Upper lobe of left lung (tissue), 6 donors: ENCODE measurements around the gene ZNF485. TPM values are rescaled to one million over a fixed set of nuclear protein-coding genes. Genes with fewer than 3 reads are reported as not detected.
"Not testable (repeated sequence)": the region's sequence is repeated elsewhere in the genome, so short reads cannot be mapped to it uniquely, and the experiment has no call there.

Experiments
- ATAC-seq, 2 donors: fragments of 200-7000 bp; cut with Tn5 transposase; one replicate each; pipeline ENCODE4 v1.9.1; 2022; ENCODE audit warnings: mild to moderate bottlenecking in 2 of 2, moderate library complexity in 2 of 2; ENCODE audit not compliant: low FRiP score in 2 of 2
- DNase-seq, 2 donors: peaks; one replicate each; pipeline ENCODE4 v3.0.0-alpha.2; 2019 to 2020
- H3K27ac ChIP-seq, 4 donors: fragments of 200-600 bp; sonication (generic); one replicate each; pipeline ENCODE4 v1.5.1; 2016 to 2019
- H3K27me3 ChIP-seq, 4 donors: fragments of 200-600 bp; sonication (generic); one replicate each; pipeline ENCODE4 v1.5.1; 2017 to 2019
- H3K36me3 ChIP-seq, 4 donors: fragments of 200-600 bp; sonication (generic); one replicate each; pipeline ENCODE4 v1.5.1; 2016 to 2019
- H3K4me1 ChIP-seq, 4 donors: fragments of 200-600 bp; sonication (generic); one replicate each; pipeline ENCODE4 v1.5.1; 2018 to 2019
- H3K4me3 ChIP-seq, 4 donors: fragments of 200-600 bp; sonication (generic); one replicate each; pipeline ENCODE4 v1.5.1; 2017 to 2019; ENCODE audit warnings: mild to moderate bottlenecking in 2 of 4, moderate library complexity in 1 of 4
- H3K9me3 ChIP-seq, 4 donors: fragments of 200-600 bp; sonication (generic); one replicate each; pipeline ENCODE4 v1.5.1; 2018 to 2019
- EP300 ChIP-seq, 4 donors: sonication (generic); formaldehyde crosslinking; IDR thresholded peaks; one replicate each; pipeline ENCODE4 v1.5.1; 2017; ENCODE audit warnings: antibody characterized with exemption in 4 of 4, control low read depth in 2 of 4
- POLR2A ChIP-seq, 4 donors: fragments of 450-650 bp; IDR thresholded peaks; one replicate each; pipeline ENCODE4 v1.5.1; 2016 to 2017; ENCODE audit warnings: antibody characterized with exemption in 4 of 4, mild to moderate bottlenecking in 2 of 4
- POLR2AphosphoS5 ChIP-seq, 2 donors: sonication (generic); formaldehyde crosslinking; IDR thresholded peaks; one replicate each; pipeline ENCODE4 v1.5.1; 2017; ENCODE audit warnings: antibody characterized with exemption in 2 of 2
- WGBS, 2 donors: methylation state at CpG; one replicate each; pipeline ENCODE4 v1.1.5; 2017 to 2018; 5-methylcytosine and 5-hydroxymethylcytosine counted together
- total RNA-seq, 6 donors: library from RNA; depleted of rRNA in 4 of 6; stranded (reverse); fragments of >200 nt in 4 of 6; gene quantifications; one replicate each; pipeline versions ENCODE4 v1.1.0 to v1.2.1, GENCODE V29; 2016 to 2021
- TF ChIP-seq, protein P1 (sequence below), 6 experiments: fragments of 450-650 bp in 4 of 6; fragments of 200-600 bp in 2 of 6; sonication (generic) in 2 of 6; IDR thresholded peaks; one replicate each; pipeline ENCODE4 v1.5.1; 2016 to 2019; ENCODE audit warnings: antibody characterized with exemption in 6 of 6
- donor health status: DM: no; HTN: no; CAD: no; lungs with moderate emphysema.
- donor health status: DM: no; HTN: yes; CAD: no; lungs with severe emphysema.

The ZNF485 gene
- total RNA-seq, 6 donors from 2014 or later = 2.1 to 7.7 (median 3.2) TPM

DNA sequence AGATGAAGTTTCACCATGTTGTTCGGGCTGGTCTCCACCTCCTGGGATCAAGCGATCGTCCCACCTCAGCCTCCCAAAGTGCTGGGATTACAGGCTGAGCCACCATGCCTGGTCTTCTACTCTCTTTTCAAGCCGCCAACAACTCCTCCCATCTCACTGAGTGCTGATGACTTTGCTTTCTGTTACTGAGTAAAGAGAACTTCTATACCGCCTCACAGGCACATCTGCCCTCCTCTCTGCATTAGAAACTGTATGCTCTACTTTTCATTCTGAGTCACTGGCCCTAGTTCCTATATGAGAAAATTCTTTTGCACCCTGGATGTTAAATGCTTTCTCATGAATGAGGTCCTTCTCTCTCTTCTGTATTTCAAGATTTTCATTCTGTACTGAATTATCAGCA, 29.7 kb upstream of the ZNF485 start:
- no peak overlapping the region for H3K27ac ChIP-seq
- no peak for DNase-seq
- H3K4me3 ChIP-seq = no peak overlapping the region
- TF ChIP-seq, protein P1, sequence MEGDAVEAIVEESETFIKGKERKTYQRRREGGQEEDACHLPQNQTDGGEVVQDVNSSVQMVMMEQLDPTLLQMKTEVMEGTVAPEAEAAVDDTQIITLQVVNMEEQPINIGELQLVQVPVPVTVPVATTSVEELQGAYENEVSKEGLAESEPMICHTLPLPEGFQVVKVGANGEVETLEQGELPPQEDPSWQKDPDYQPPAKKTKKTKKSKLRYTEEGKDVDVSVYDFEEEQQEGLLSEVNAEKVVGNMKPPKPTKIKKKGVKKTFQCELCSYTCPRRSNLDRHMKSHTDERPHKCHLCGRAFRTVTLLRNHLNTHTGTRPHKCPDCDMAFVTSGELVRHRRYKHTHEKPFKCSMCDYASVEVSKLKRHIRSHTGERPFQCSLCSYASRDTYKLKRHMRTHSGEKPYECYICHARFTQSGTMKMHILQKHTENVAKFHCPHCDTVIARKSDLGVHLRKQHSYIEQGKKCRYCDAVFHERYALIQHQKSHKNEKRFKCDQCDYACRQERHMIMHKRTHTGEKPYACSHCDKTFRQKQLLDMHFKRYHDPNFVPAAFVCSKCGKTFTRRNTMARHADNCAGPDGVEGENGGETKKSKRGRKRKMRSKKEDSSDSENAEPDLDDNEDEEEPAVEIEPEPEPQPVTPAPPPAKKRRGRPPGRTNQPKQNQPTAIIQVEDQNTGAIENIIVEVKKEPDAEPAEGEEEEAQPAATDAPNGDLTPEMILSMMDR (IDR thresholded peaks at IDR 0.05) = no peak
- H3K36me3 ChIP-seq = no peaks in the 10 kb centered on the region
- H3K4me1 ChIP-seq = peaks cover 4 to 18% (median 8%) of the 10 kb centered on the region in 4 donors
- no peaks in the 10 kb centered on the region for H3K9me3 ChIP-seq
- H3K27me3 ChIP-seq = no peaks in the 10 kb centered on the region
- ATAC-seq = no peak
- whole genome bisulfite sequencing, 2 donors = 95 to 96% methylated on average over 4 of the region's 5 CpGs

DNA sequence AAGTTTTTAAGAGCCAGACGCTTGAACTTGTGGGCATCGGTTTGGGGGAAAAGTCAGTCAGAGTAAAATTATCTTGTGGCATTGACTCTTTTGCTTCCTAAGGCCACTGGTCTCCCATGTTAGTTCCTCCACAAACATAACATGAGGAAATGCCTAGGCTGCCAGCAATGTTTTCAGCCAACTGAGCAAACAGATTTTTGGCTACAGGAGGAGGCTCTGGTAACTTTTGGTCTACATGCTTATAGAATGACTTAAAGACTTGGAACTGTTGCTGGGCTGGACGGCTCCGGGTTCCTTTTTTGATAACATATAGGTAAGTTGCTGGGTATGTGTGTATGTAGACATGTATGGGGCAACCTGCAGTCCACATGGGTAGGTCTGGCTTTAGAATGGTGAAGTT, 22.2 kb upstream of the ZNF485 start:
- no peak for ATAC-seq
- no peaks in the 10 kb centered on the region for H3K9me3 ChIP-seq
- no peak for TF ChIP-seq POLR2A (IDR thresholded peaks at IDR 0.05)
- no peak for TF ChIP-seq POLR2AphosphoS5 (IDR thresholded peaks at IDR 0.05)
- TF ChIP-seq, protein P1 (IDR thresholded peaks at IDR 0.05) = no peak
- TF ChIP-seq EP300 (IDR thresholded peaks at IDR 0.05) = no peak
- no peaks in the 10 kb centered on the region for H3K27me3 ChIP-seq
- no peak overlapping the region for H3K27ac ChIP-seq
- WGBS, 2 donors = 68 to 87% methylated on average over 4 of the region's 4 CpGs
- H3K4me1 ChIP-seq = no peaks in the 10 kb centered on the region
- H3K36me3 ChIP-seq = no peaks in the 10 kb centered on the region
- no peak for DNase-seq
- H3K4me3 ChIP-seq = no peak overlapping the region

- ATAC-seq = no peak
- H3K36me3 ChIP-seq = no peaks in the 10 kb centered on the region
- H3K9me3 ChIP-seq = no peaks in the 10 kb centered on the region
- no peaks in the 10 kb centered on the region for H3K27me3 ChIP-seq
- no peaks in the 10 kb centered on the region for H3K4me1 ChIP-seq
- 88 to 93% methylated on average over 4 to 5 of the region's 5 CpGs for WGBS, 2 donors
- no peak for DNase-seq
- H3K27ac ChIP-seq = no peak overlapping the region
- no peak overlapping the region for H3K4me3 ChIP-seq
- TF ChIP-seq POLR2A (IDR thresholded peaks at IDR 0.05) (no peak), POLR2AphosphoS5 (IDR thresholded peaks at IDR 0.05) (no peak), EP300 (IDR thresholded peaks at IDR 0.05) (no peak)
- TF ChIP-seq, protein P1 (IDR thresholded peaks at IDR 0.05) = no peak
Observed at GRCh38 chr10:43585046-43585445, 21.2 kb upstream of the ZNF485 start.

DNA sequence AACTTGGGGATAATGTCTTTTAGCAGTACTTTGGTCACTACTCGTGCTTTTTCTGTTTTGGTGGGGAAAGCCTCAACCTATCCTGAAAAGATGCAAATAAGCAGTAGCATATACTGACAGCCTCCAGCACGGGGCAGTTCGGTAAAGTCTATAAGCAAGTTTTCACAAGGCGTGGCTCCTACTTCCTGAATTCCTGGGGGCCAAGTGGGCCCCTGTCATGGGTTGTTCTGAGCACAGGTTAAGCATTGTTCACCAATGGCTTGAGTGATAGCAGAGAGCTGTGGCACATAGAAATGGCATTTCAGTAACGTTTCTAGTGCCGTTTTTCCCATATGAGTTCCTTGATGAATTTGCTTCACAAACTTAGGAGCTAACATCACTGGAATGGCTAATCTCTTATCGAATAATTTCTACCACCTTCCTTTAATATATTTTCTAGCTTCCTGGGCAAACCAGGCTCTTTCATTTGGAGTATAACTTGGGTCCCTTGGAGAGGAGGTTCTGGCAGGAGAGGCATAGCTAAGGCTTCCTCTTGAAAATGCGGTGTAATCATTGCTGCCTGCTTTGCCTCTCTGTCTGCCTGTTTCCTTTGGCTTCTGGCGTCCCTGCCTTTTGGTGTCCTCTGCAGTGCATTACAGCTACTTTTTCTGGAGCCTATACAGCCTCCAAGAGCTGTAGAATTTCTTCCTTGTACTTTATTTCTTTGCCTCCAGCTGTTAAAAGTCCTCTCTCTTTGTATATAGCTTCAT, 20.1 kb upstream of the ZNF485 start:
- no peaks in the 10 kb centered on the region for H3K36me3 ChIP-seq
- WGBS, 2 donors = 58 to 63% methylated on average over 9 of the region's 9 CpGs
- ATAC-seq = peak in 1 of 2 donors; percentile 79

DNA sequence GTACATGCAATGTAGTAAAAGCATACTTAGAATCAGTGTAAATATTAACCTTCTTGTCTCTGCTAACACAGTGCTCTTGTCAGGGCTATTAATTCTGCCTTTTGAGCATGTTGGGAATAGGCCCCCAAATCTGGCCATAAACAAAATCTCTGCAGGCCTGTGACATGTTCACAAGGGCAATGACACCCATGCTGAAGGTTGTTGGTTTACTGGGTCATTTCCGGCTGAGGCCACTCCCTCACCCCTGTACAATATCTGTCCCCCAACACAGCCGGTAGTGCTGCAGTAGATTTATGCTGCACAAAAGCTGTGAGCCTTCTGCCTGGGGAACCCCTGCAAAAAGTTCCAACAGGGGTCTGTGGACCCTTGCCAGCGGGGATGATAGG, 19.5 kb upstream of the ZNF485 start:
- ATAC-seq, H3K36me3 ChIP-seq, H3K4me1 ChIP-seq, H3K27ac ChIP-seq, H3K4me3 ChIP-seq, DNase-seq, H3K9me3 ChIP-seq, H3K27me3 ChIP-seq: not testable (repeated sequence)
- WGBS, 2 donors = 71 to 72% methylated on average over 3 of the region's 3 CpGs

More for the DNA sequence above, 20.1 kb upstream of the ZNF485 start:
- DNase-seq = peak in 1 of 2 donors; percentile 29
- Histone ChIP-seq H3K4me1 (no peaks in the 10 kb centered on the region), H3K27ac (no peak overlapping the region), H3K4me3 (no peak overlapping the region), H3K27me3 (no peaks in the 10 kb centered on the region), H3K9me3 (no peaks in the 10 kb centered on the region)
- TF ChIP-seq POLR2AphosphoS5 (IDR thresholded peaks at IDR 0.05) (no peak), POLR2A (IDR thresholded peaks at IDR 0.05) (no peak), EP300 (IDR thresholded peaks at IDR 0.05) (no peak)
- TF ChIP-seq, protein P1 (IDR thresholded peaks at IDR 0.05) = no peak
